ENCODE data around the gene PCDHGA9.
A peak's percentile ranks its signal among the peaks of the same experiment; 100 is the strongest.
"Not testable (repeated sequence)": the region's sequence is repeated elsewhere in the genome, so short reads cannot be mapped to it uniquely, and the experiment has no call there.

The PCDHGA9 gene

DNA sequence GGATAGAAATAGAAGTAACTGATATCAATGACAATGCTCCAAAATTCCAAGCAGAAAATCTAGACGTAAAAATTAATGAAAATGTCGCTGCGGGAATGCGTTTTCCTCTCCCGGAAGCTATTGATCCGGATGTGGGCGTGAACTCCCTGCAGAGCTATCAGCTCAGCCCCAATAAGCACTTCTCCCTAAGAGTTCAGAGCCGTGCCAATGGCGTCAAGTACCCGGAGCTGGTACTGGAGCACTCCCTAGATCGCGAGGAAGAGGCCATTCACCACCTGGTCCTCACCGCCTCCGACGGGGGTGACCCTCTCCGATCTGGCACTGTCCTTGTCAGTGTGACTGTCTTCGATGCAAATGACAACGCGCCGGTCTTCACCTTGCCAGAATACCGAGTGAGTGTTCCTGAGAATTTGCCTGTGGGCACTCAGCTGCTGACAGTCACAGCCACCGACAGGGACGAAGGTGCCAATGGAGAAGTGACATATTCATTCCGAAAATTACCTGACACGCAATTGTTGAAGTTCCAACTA, 11.0 kb downstream of the PCDHGA9 start:
- DNase-seq (ENCODE audit: extremely low read depth in 1 of 2, low read depth in 1 of 2) = no peak

DNA sequence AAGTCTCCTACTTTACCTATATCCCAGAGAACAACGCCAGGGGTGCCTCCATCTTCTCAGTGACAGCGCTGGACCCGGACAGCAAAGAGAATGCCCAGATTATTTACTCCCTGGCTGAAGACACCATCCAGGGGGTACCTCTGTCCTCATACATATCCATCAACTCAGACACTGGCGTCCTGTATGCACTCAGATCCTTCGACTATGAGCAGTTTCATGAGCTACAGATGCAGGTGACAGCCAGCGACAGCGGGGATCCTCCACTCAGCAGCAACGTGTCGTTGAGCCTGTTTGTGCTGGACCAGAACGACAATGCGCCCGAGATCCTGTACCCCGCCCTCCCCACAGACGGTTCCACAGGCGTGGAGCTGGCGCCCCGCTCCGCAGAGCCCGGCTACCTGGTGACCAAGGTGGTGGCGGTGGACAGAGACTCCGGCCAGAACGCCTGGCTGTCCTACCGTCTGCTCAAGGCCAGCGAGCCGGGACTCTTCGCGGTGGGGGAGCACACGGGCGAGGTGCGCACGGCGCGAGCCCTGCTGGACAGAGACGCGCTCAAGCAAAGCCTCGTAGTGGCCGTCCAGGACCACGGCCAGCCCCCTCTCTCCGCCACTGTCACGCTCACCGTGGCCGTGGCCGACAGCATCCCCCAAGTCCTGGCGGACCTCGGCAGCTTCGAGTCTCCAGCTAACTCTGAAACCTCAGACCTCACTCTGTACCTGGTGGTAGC, 12.1 kb downstream of the PCDHGA9 start:
- not testable (repeated sequence) for DNase-seq (ENCODE audit: extremely low read depth in 1 of 2, low read depth in 1 of 2)

DNA sequence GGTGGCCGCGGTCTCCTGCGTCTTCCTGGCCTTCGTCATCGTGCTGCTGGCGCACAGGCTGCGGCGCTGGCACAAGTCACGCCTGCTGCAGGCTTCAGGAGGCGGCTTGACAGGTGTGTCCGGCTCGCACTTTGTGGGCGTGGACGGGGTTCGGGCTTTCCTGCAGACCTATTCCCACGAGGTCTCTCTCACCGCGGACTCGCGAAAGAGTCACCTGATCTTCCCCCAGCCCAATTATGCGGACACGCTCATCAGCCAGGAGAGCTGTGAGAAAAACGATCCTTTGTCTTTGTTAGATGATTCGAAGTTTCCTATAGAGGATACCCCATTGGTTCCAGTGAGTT, 12.7 kb downstream of the PCDHGA9 start:
- DNase-seq (ENCODE audit: extremely low read depth in 1 of 2, low read depth in 1 of 2) = not testable (repeated sequence)

GRCh38 chr5:141417494-141418172, 15.1 kb downstream of the PCDHGA9 start, which contains the start of gene PCDHGB7:
TSS of gene PCDHGB7 (plus strand) at chr5:141417677. CDS start at chr5:141417860, 183 bp downstream.
- DNase-seq (ENCODE audit: extremely low read depth in 1 of 2, low read depth in 1 of 2) = peak in 1 of 2 donors; percentile 35

DNA sequence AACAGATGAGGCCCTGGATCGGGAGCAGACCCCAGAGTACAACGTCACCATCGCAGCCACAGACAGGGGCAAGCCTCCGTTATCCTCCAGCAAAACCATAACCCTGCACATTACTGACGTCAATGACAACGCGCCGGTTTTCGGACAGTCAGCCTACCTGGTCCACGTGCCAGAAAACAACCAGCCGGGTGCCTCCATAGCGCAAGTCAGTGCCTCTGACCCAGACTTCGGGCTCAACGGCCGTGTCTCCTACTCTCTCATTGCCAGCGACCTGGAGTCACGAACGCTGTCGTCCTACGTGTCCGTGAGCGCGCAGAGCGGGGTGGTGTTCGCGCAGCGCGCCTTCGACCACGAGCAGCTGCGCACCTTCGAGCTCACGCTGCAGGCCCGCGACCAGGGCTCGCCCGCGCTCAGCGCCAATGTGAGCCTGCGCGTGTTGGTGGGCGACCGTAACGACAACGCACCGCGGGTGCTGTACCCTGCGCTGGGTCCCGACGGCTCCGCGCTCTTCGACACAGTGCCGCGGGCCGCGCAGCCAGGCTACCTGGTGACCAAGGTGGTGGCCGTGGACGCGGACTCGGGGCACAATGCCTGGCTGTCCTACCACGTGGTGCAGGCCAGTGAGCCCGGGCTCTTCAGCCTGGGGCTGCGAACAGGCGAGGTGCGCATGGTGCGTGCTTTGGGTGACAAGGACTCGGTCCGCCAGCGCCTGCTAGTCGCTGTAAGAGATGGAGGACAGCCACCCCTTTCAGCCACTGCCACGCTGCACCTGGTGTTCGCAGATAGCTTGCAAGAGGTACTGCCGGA, 16.7 kb downstream of the PCDHGA9 start:
- DNase-seq (ENCODE audit: extremely low read depth in 1 of 2, low read depth in 1 of 2) = no peak

- no peak for DNase-seq (ENCODE audit: extremely low read depth in 1 of 2, low read depth in 1 of 2)
Measured at GRCh38 chr5:141420855-141421488, 18.4 kb downstream of the PCDHGA9 start, which contains the start of gene PCDHGA11. TSS of gene PCDHGA11 (plus strand) at chr5:141421051. CDS start at chr5:141421228, 177 bp downstream.

DNA sequence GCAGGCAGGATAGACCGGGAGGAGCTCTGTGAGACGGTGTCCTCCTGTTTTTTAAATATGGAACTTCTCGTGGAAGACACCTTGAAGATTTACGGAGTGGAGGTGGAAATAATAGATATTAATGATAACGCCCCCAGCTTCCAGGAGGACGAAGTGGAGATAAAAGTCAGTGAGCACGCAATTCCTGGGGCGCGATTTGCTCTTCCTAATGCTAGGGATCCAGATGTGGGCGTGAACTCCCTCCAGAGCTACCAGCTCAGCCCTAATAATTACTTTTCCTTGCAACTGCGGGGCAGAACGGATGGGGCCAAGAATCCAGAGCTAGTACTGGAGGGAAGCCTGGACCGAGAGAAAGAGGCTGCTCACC, 18.9 kb downstream of the PCDHGA9 start:
- no peak for DNase-seq (ENCODE audit: extremely low read depth in 1 of 2, low read depth in 1 of 2)

GRCh38 chr5:141422742-141423291, 20.2 kb downstream of the PCDHGA9 start:
- no peak for DNase-seq (ENCODE audit: extremely low read depth in 1 of 2, low read depth in 1 of 2)

GRCh38 chr5:141427783-141428426, 25.3 kb downstream of the PCDHGA9 start:
- DNase-seq (ENCODE audit: extremely low read depth in 1 of 2, low read depth in 1 of 2) = no peak

DNA sequence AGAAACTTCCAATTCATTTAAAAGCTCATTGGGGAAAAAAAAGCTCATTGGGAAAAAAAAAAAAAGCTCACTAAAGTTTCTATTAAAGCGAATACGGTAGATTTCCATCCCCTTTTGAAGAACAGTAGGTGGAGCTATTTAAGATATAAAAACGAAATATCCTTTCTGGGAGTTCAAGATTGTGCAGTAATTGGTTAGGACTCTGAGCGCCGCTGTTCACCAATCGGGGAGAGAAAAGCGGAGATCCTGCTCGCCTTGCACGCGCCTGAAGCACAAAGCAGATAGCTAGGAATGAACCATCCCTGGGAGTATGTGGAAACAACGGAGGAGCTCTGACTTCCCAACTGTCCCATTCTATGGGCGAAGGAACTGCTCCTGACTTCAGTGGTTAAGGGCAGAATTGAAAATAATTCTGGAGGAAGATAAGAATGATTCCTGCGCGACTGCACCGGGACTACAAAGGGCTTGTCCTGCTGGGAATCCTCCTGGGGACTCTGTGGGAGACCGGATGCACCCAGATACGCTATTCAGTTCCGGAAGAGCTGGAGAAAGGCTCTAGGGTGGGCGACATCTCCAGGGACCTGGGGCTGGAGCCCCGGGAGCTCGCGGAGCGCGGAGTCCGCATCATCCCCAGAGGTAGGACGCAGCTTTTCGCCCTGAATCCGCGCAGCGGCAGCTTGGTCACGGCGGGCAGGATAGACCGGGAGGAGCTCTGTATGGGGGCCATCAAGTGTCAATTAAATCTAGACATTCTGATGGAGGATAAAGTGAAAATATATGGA, 27.9 kb downstream of the PCDHGA9 start, which contains the start of gene PCDHGA12:
Gene PCDHGA12, plus strand, starts transcription at position 176 of the 782 bp plus-strand sequence. Its CDS starts 253 bp downstream, at position 429.
- no peak for DNase-seq (ENCODE audit: extremely low read depth in 1 of 2, low read depth in 1 of 2)

- no peak for DNase-seq (ENCODE audit: extremely low read depth in 1 of 2, low read depth in 1 of 2)
Measured at GRCh38 chr5:141431286-141431685, 28.7 kb downstream of the PCDHGA9 start.

- DNase-seq (ENCODE audit: extremely low read depth in 1 of 2, low read depth in 1 of 2) = not testable (repeated sequence)
Measured at GRCh38 chr5:141432308-141432707, 29.7 kb downstream of the PCDHGA9 start.

- DNase-seq (ENCODE audit: extremely low read depth in 1 of 2, low read depth in 1 of 2) = not testable (repeated sequence)
Measured at GRCh38 chr5:141432726-141433125, 30.1 kb downstream of the PCDHGA9 start.

- no peak for DNase-seq (ENCODE audit: extremely low read depth in 1 of 2, low read depth in 1 of 2)
Measured at GRCh38 chr5:141434006-141434405, 31.4 kb downstream of the PCDHGA9 start.

DNA sequence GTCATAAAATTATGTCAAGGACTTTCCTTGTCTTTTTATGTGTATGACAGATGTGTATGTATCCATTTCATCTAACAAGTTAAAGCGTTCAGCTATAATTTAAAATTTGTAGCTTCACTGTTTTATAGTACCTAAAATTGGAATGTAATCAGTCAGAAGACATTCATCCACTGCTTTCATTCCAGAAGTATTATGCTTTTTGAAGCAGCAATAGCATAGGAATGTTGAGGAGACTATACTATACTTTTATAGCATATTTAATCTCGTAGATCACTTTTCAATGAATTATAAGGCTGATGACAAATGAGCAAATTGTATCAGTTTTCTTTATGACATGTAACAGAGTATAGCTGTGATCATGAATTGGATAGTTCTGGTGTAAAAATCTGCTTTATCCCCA, 34.6 kb downstream of the PCDHGA9 start:
- no peak for DNase-seq (ENCODE audit: extremely low read depth in 1 of 2, low read depth in 1 of 2)

DNA sequence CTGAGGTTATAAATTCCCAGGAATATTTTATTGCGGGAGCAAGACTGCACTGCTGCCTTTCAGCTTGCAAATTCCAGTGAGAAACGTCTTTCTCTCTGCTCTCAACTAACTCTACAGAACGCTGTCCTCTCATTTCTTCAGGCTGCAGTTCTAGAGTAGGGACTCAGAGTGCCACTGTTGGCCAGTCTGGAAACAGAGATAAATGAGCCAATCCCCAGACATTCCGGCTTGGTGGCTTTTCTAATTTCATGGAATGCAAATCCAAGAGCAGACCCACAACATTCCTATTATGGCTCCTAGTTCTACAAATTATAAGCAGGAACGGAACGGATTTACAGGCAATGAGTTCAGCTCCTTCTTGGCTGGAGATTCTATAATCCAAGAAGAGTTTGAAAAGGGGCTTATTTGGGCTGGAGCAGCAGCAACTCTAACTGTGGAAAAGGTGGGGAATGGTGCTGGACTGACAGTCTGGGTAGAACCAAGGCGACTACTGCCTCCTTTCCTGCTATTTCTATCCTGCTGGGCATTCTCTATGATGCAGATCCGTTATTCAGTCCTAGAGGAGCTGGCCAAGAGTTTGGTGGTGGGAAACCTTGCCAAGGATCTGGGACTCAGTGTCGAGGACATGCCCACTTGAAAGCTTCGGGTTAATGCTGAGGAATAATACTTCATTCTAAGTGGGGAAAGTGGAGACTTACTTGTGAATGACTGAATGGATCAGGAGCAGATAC, 37.0 kb downstream of the PCDHGA9 start:
- no peak for DNase-seq (ENCODE audit: extremely low read depth in 1 of 2, low read depth in 1 of 2)

DNA sequence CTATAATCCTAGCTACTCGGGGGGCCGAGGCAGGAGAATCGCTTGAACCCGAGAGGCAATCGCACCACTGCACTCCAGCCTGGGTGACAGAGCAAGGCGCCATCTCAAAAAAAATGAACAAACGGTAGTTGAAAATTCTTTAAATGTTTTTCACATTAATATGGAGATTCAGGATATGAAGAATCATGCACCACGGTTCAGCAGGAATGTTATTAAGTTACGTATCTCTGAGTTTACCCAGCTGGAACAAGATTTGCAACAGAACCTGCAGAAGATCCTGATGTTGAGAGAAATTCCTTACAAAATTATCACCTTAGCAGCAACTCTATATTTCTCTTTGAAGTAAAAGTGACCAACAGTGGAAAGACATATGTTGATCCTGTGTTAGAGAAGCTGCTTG, 37.8 kb downstream of the PCDHGA9 start:
- DNase-seq (ENCODE audit: extremely low read depth in 1 of 2, low read depth in 1 of 2) = no peak

DNA sequence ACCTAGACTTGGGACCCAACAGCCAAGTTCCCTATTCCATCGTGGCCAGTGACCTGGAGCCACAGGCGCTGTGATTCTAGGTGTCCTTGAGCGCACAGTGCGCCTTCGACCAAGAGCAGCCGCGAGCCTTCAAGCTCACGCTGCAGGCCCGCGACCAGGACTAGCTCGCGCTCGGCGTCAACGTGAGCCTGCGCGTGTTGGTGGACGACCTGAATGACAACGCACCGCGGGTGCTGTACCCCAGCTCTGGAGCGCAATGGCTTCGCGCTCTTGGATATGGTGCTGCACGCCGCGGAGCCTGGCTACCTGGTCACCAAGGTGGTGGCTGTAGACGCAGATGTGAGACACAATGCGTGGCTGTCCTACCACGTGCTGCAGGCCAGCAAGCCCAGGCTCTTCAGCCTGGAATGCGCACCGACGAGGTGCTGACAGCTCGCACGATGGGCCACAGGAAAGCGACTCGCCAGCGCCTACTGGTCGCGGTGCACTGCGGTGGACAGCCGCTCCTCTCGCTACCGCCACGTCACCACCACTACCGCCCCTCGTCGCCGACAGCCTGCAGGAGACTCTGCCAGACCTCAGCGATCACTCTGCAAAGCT, 39.1 kb downstream of the PCDHGA9 start:
- no peak for DNase-seq (ENCODE audit: extremely low read depth in 1 of 2, low read depth in 1 of 2)

All from activated CD8-positive, alpha-beta memory T cell treated with anti-CD3 and anti-CD28 coated beads for 1 hour (primary cell).